Heart left ventricle (tissue), 16 donors: ENCODE results near the gene ACSF2. TPM values are rescaled to one million over a fixed set of nuclear protein-coding genes. Genes with fewer than 3 reads are reported as not detected.

Experiments used
- ATAC-seq, 4 donors: fragments of 200-7000 bp; cut with Tn5 transposase; one replicate each; pipeline ENCODE4 v1.9.1; 2020 to 2022; ENCODE audit warnings: moderate library complexity in 4 of 4, mild to moderate bottlenecking in 3 of 4, moderate number of reproducible peaks in 1 of 4
- DNase-seq, 5 donors: peaks; one replicate each; pipeline ENCODE4 v3.0.0-alpha.2; 2020
- H3K27ac ChIP-seq, 12 donors: fragments of 200-600 bp; sonication (generic) in 4 of 12; one replicate each; pipeline versions ENCODE4 v1.5.0 to v1.8.0; 2016 to 2022; ENCODE audit warnings: mild to moderate bottlenecking in 2 of 12
- H3K27me3 ChIP-seq, 9 donors: fragments of 200-600 bp; sonication (generic) in 2 of 9; one replicate each; pipeline versions ENCODE4 v1.5.1 to v1.8.0; 2016 to 2022; ENCODE audit warnings: mild to moderate bottlenecking in 3 of 9
- H3K36me3 ChIP-seq, 9 donors: fragments of 200-600 bp; sonication (generic) in 2 of 9; one replicate each; pipeline versions ENCODE4 v1.5.0 to v1.8.0; 2018 to 2022; ENCODE audit warnings: mild to moderate bottlenecking in 2 of 9
- H3K4me1 ChIP-seq, 12 donors: fragments of 200-600 bp; sonication (generic) in 4 of 12; one replicate each; pipeline versions ENCODE4 v1.5.0 to v1.8.0; 2016 to 2022; ENCODE audit warnings: mild to moderate bottlenecking in 3 of 12
- H3K4me3 ChIP-seq, 12 donors: fragments of 200-600 bp; sonication (generic) in 4 of 12; one replicate each; pipeline versions ENCODE4 v1.5.0 to v1.8.0; 2017 to 2022; ENCODE audit warnings: mild to moderate bottlenecking in 9 of 12, moderate library complexity in 4 of 12
- H3K9me3 ChIP-seq, 12 donors: fragments of 200-600 bp; sonication (generic) in 4 of 12; one replicate each; pipeline versions ENCODE4 v1.5.0 to v1.8.0; 2016 to 2022; ENCODE audit warnings: mild to moderate bottlenecking in 1 of 12
- POLR2A ChIP-seq, 2 donors: fragments of 450-650 bp; IDR thresholded peaks; one replicate each; pipeline ENCODE4 v1.6.1; 2017; ENCODE audit warnings: antibody characterized with exemption in 2 of 2, mild to moderate bottlenecking in 2 of 2, moderate library complexity in 2 of 2
- WGBS, 4 donors: extraction: QIAGEN DNeasy Blood & Tissue Kit in 2 of 4; methylation state at CpG; one replicate each; pipeline versions ENCODE4 v1.1.5 to v1.1.7; 2013 to 2018; 5-methylcytosine and 5-hydroxymethylcytosine counted together
- intact Hi-C, 10 donors: fragments of 100-400 bp; cut with DNase I; formaldehyde crosslinking; loops; one replicate each; pipeline versions ENCODE4 v1.11.1 to v1.14.2; 2022
- polyA plus RNA-seq, 2 donors: library from polyadenylated mRNA; stranded (reverse); fragments of 200-250 nt; gene quantifications; one replicate each; pipeline ENCODE4 v1.2.3, GENCODE V29; 2013
- total RNA-seq, 9 donors: library from RNA; depleted of rRNA in 2 of 9; stranded (reverse); fragments of >200 nt in 2 of 9; fragmentation: NEBNext Ultra II Directional in 3 of 9; extraction: Animal tissue kit (Norgen Biotek cat#: 25700) in 3 of 9; gene quantifications; one replicate each; pipeline versions ENCODE4 v1.1.0 to v1.2.4, GENCODE V29; 2016 to 2023
- TF ChIP-seq, protein P1 (sequence below), 12 donors: fragments of 200-600 bp; sonication (generic) in 4 of 12; IDR thresholded peaks; one replicate each; pipeline versions ENCODE4 v1.5.0 to v1.8.0; 2018 to 2022; ENCODE audit warnings: antibody characterized with exemption in 12 of 12, mild to moderate bottlenecking in 5 of 12
- donor health status: ischemic (EF 13 %, LVEDD 7.1; RV severe dilation, severe dysfunction).
- donor health status: healthy with polysubstance abuse.
- donor health status: DM: no; HTN: yes; CAD: no.
- donor health status: DM: no; HTN: no; CAD: no.
- donor health status: ischemic (EF 25% LVEDD 6.9; RV normal size, moderate dysfunction).
- donor health status: ischemic (EF 25% LVEDD 5.7; RV mildly dilated, moderate dysfunction).
- donor health status: healthy.
- donor health status: DM: yes; HTN: yes; CAD: no.
- donor health status: ischemic (EF 35%, LVEDD 5.7; RV mildly dilated, moderate dysfunction).
- donor health status: nonischemic (EF 11% LVEDD 7.7; RV severe dilation, severe dysfunction).
- donor health status: DM: yes; HTN: yes; CAD: no.
- donor health status: PGD.
- donor health status: ischemic (EF 29% LVEDD 5.4; RV normal size, mild dysfunction).
- donor health status: nonischemic (EF 23%, LVEDD 6.1; RV moderate dilation, normal function).

ACSF2 gene
- total and polyA plus RNA-seq, 11 donors = 6.5 to 31.6 (median 17.4) TPM

DNA sequence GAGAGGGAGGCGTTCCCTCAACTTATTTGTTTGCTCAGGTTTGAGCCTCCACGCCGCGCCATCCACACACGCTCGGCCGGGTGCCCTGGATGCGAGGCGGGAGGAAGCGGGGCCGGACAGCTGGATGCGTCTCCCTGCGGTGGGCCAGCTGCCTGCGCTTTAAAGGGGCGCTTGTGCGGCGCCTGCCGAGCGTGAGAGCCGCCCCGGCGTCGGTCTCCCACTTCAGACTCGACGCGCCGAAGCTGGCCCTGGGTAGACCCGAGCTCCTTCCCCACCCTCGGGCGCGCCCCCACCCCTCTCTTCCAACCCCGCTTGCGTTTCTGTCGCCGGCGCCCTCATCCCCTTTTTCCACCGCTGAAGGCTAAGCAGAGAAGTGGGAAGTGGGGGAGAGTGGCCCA lies 43.2 kb downstream of the ACSF2 start:
- peak in 1 of 4 donors; percentile 42 for ATAC-seq
- Histone ChIP-seq H3K4me1 (peaks cover 0 to 16% (median 11%) of the 10 kb centered on the region in 12 donors), H3K27ac (no peak overlapping the region), H3K4me3 (peak overlapping the region in 10 of 12 donors; percentile 13 to 54 (median 41)), H3K9me3 (no peaks in the 10 kb centered on the region), H3K36me3 (peaks cover 0 to 6% (median 0%) of the 10 kb centered on the region in 9 donors), H3K27me3 (peaks cover 7 to 23% (median 17%) of the 10 kb centered on the region in 9 donors)
- no peak for TF ChIP-seq POLR2A (IDR thresholded peaks at IDR 0.05)
- TF ChIP-seq, protein P1, sequence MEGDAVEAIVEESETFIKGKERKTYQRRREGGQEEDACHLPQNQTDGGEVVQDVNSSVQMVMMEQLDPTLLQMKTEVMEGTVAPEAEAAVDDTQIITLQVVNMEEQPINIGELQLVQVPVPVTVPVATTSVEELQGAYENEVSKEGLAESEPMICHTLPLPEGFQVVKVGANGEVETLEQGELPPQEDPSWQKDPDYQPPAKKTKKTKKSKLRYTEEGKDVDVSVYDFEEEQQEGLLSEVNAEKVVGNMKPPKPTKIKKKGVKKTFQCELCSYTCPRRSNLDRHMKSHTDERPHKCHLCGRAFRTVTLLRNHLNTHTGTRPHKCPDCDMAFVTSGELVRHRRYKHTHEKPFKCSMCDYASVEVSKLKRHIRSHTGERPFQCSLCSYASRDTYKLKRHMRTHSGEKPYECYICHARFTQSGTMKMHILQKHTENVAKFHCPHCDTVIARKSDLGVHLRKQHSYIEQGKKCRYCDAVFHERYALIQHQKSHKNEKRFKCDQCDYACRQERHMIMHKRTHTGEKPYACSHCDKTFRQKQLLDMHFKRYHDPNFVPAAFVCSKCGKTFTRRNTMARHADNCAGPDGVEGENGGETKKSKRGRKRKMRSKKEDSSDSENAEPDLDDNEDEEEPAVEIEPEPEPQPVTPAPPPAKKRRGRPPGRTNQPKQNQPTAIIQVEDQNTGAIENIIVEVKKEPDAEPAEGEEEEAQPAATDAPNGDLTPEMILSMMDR (IDR thresholded peaks at IDR 0.05) = no peak
- DNase-seq = no peak
- 9 to 25% (median 14%) methylated on average over 29 to 37 of the region's 37 CpGs for WGBS, 4 donors
- intact Hi-C loops = no loop called here

- Histone ChIP-seq H3K9me3 (no peaks in the 10 kb centered on the region), H3K27ac (no peak overlapping the region), H3K4me1 (peaks cover 0 to 16% (median 11%) of the 10 kb centered on the region in 12 donors), H3K36me3 (peaks cover 0 to 8% (median 0%) of the 10 kb centered on the region in 9 donors), H3K27me3 (peaks cover 7 to 23% (median 17%) of the 10 kb centered on the region in 9 donors), H3K4me3 (no peak overlapping the region)
- ATAC-seq (no peak), DNase-seq (no peak)
- no peak for TF ChIP-seq POLR2A (IDR thresholded peaks at IDR 0.05)
- TF ChIP-seq, protein P1 (IDR thresholded peaks at IDR 0.05) = no peak
- WGBS, 4 donors = 74 to 83% (median 77%) methylated on average over 14 to 19 of the region's 19 CpGs
- intact Hi-C loops = loop anchor here in 4 of 10 donors (10.0 kb wide), 4 partner anchors 45 to 105 kb away; partner anchors contain the start of genes ACSF2 (in 1 of the 4), EME1 (in 1 of the 4) and MRPL27 (in 1 of the 4)
These were observed 43.8 kb downstream of the ACSF2 start for GRCh38 chr17:50469671-50470305.

GRCh38 chr17:50470426-50470825 lies 44.4 kb downstream of the ACSF2 start:
- Histone ChIP-seq H3K27ac (no peak overlapping the region), H3K36me3 (peaks cover 0 to 8% (median 0%) of the 10 kb centered on the region in 9 donors), H3K4me3 (no peak overlapping the region), H3K9me3 (no peaks in the 10 kb centered on the region), H3K27me3 (peaks cover 7 to 23% (median 17%) of the 10 kb centered on the region in 9 donors), H3K4me1 (peaks cover 0 to 16% (median 11%) of the 10 kb centered on the region in 12 donors)
- TF ChIP-seq, protein P1 (IDR thresholded peaks at IDR 0.05) = no peak
- TF ChIP-seq POLR2A (IDR thresholded peaks at IDR 0.05) = no peak
- intact Hi-C loops = loop anchor here in 4 of 10 donors (10.0 kb wide), 4 partner anchors 46 to 106 kb away; partner anchors contain the start of genes ACSF2 (in 1 of the 4), EME1 (in 1 of the 4) and MRPL27 (in 1 of the 4)
- WGBS, 4 donors = 86 to 94% (median 90%) methylated on average over 6 of the region's 6 CpGs
- DNase-seq (no peak), ATAC-seq (no peak)
